Heart left ventricle (tissue), 16 donors: ENCODE results near the gene CABLES2. TPM values are rescaled to one million over a fixed set of nuclear protein-coding genes. Genes with fewer than 3 reads are reported as not detected.

ENCODE experiments used
- ATAC-seq, 4 donors: fragments of 200-7000 bp; cut with Tn5 transposase; one replicate each; pipeline ENCODE4 v1.9.1; 2020 to 2022; ENCODE audit warnings: moderate library complexity in 4 of 4, mild to moderate bottlenecking in 3 of 4, moderate number of reproducible peaks in 1 of 4
- DNase-seq, 5 donors: peaks; one replicate each; pipeline ENCODE4 v3.0.0-alpha.2; 2020
- H3K27ac ChIP-seq, 12 donors: fragments of 200-600 bp; sonication (generic) in 4 of 12; one replicate each; pipeline versions ENCODE4 v1.5.0 to v1.8.0; 2016 to 2022; ENCODE audit warnings: mild to moderate bottlenecking in 2 of 12
- H3K27me3 ChIP-seq, 9 donors: fragments of 200-600 bp; sonication (generic) in 2 of 9; one replicate each; pipeline versions ENCODE4 v1.5.1 to v1.8.0; 2016 to 2022; ENCODE audit warnings: mild to moderate bottlenecking in 3 of 9
- H3K36me3 ChIP-seq, 9 donors: fragments of 200-600 bp; sonication (generic) in 2 of 9; one replicate each; pipeline versions ENCODE4 v1.5.0 to v1.8.0; 2018 to 2022; ENCODE audit warnings: mild to moderate bottlenecking in 2 of 9
- H3K4me1 ChIP-seq, 12 donors: fragments of 200-600 bp; sonication (generic) in 4 of 12; one replicate each; pipeline versions ENCODE4 v1.5.0 to v1.8.0; 2016 to 2022; ENCODE audit warnings: mild to moderate bottlenecking in 3 of 12
- H3K4me3 ChIP-seq, 12 donors: fragments of 200-600 bp; sonication (generic) in 4 of 12; one replicate each; pipeline versions ENCODE4 v1.5.0 to v1.8.0; 2017 to 2022; ENCODE audit warnings: mild to moderate bottlenecking in 9 of 12, moderate library complexity in 4 of 12
- H3K9me3 ChIP-seq, 12 donors: fragments of 200-600 bp; sonication (generic) in 4 of 12; one replicate each; pipeline versions ENCODE4 v1.5.0 to v1.8.0; 2016 to 2022; ENCODE audit warnings: mild to moderate bottlenecking in 1 of 12
- CTCF ChIP-seq, 12 donors: fragments of 200-600 bp; sonication (generic) in 4 of 12; IDR thresholded peaks; one replicate each; pipeline versions ENCODE4 v1.5.0 to v1.8.0; 2018 to 2022; ENCODE audit warnings: antibody characterized with exemption in 12 of 12, mild to moderate bottlenecking in 5 of 12
- POLR2A ChIP-seq, 2 donors: fragments of 450-650 bp; IDR thresholded peaks; one replicate each; pipeline ENCODE4 v1.6.1; 2017; ENCODE audit warnings: antibody characterized with exemption in 2 of 2, mild to moderate bottlenecking in 2 of 2, moderate library complexity in 2 of 2
- WGBS, 4 donors: extraction: QIAGEN DNeasy Blood & Tissue Kit in 2 of 4; methylation state at CpG; one replicate each; pipeline versions ENCODE4 v1.1.5 to v1.1.7; 2013 to 2018; 5-methylcytosine and 5-hydroxymethylcytosine counted together
- intact Hi-C, 10 donors: fragments of 100-400 bp; cut with DNase I; formaldehyde crosslinking; loops; one replicate each; pipeline versions ENCODE4 v1.11.1 to v1.14.2; 2022
- polyA plus RNA-seq, 2 donors: library from polyadenylated mRNA; stranded (reverse); fragments of 200-250 nt; gene quantifications; one replicate each; pipeline ENCODE4 v1.2.3, GENCODE V29; 2013
- total RNA-seq, 9 donors: library from RNA; depleted of rRNA in 2 of 9; stranded (reverse); fragments of >200 nt in 2 of 9; fragmentation: NEBNext Ultra II Directional in 3 of 9; extraction: Animal tissue kit (Norgen Biotek cat#: 25700) in 3 of 9; gene quantifications; one replicate each; pipeline versions ENCODE4 v1.1.0 to v1.2.4, GENCODE V29; 2016 to 2023
- donor health status: ischemic (EF 13 %, LVEDD 7.1; RV severe dilation, severe dysfunction).
- donor health status: healthy with polysubstance abuse.
- donor health status: DM: no; HTN: yes; CAD: no.
- donor health status: DM: no; HTN: no; CAD: no.
- donor health status: ischemic (EF 25% LVEDD 6.9; RV normal size, moderate dysfunction).
- donor health status: ischemic (EF 25% LVEDD 5.7; RV mildly dilated, moderate dysfunction).
- donor health status: healthy.
- donor health status: DM: yes; HTN: yes; CAD: no.
- donor health status: ischemic (EF 35%, LVEDD 5.7; RV mildly dilated, moderate dysfunction).
- donor health status: nonischemic (EF 11% LVEDD 7.7; RV severe dilation, severe dysfunction).
- donor health status: DM: yes; HTN: yes; CAD: no.
- donor health status: PGD.
- donor health status: ischemic (EF 29% LVEDD 5.4; RV normal size, mild dysfunction).
- donor health status: nonischemic (EF 23%, LVEDD 6.1; RV moderate dilation, normal function).

Gene CABLES2
- total and polyA plus RNA-seq, 11 donors: 2.9 to 12.0 (median 8.8) TPM

DNA sequence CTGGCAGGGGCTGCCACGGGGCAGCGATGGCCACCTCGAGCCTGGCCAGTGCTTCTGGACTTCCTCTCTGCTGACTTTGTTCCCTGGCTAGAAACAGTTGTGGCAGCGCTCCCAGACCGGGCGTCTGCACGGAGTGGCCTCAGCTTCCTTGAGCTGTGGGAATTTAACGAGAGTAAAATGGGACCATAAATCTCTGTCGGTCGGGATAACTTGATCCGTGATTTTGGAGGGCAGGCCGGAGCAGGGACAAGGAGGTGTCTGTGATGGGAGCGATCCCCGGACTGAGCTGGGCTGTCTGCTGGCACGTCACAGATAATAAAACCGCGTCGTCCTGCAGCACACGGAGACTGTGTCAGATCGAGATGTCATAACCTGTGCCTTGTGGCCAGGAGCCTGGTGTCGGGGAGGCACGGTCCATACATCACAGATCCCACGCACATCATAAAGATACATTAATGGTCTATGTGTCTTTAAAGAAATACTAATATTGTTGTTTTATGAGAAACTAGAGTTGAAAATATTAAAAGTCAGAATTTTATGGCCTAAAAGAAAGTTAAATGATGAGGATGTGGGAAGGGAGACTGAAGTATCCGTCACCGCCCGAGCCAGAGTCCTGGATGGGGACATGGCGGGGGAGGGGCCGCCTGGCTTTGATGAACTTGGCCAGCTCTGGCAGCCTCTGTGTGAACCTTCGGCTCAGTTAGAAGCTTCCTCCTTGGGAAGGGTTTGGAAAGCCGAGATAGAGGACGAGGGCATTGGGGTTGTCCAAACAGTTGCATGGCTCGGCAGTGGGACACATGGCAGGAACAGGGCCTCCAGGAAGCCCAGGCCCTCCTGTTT lies 26.8 kb upstream of the CABLES2 start:
- peaks cover 0 to 11% (median 4%) of the 10 kb centered on the region in 12 donors for H3K4me1 ChIP-seq
- H3K9me3 ChIP-seq: no peaks in the 10 kb centered on the region
- ATAC-seq: peak; percentile 19 to 71 (median 64)
- H3K27ac ChIP-seq: peak overlapping the region in 1 of 12 donors; percentile 32
- intact Hi-C loops: no loop called here
- TF ChIP-seq CTCF (IDR thresholded peaks at IDR 0.05) (no peak), POLR2A (IDR thresholded peaks at IDR 0.05) (no peak)
- 24 to 40% (median 33%) methylated on average over 32 of the region's 32 CpGs for whole genome bisulfite sequencing, 4 donors
- no peaks in the 10 kb centered on the region for H3K36me3 ChIP-seq
- DNase-seq: peak in 2 of 5 donors; percentile 43 to 54
- no peak overlapping the region for H3K4me3 ChIP-seq
- peaks cover 0 to 25% (median 0%) of the 10 kb centered on the region in 9 donors for H3K27me3 ChIP-seq

GRCh38 chr20:62430866-62431447 lies 23.9 kb upstream of the CABLES2 start:
- intact Hi-C loops: no loop called here
- Histone ChIP-seq H3K4me1 (peaks cover 0 to 11% (median 4%) of the 10 kb centered on the region in 12 donors), H3K36me3 (no peaks in the 10 kb centered on the region), H3K9me3 (no peaks in the 10 kb centered on the region), H3K4me3 (no peak overlapping the region), H3K27me3 (peaks cover 0 to 11% (median 0%) of the 10 kb centered on the region in 9 donors), H3K27ac (no peak overlapping the region)
- TF ChIP-seq CTCF (IDR thresholded peaks at IDR 0.05): no peak
- TF ChIP-seq POLR2A (IDR thresholded peaks at IDR 0.05): no peak
- DNase-seq (no peak), ATAC-seq (no peak)
- 65 to 82% (median 74%) methylated on average over 23 of the region's 23 CpGs for WGBS, 4 donors

DNA sequence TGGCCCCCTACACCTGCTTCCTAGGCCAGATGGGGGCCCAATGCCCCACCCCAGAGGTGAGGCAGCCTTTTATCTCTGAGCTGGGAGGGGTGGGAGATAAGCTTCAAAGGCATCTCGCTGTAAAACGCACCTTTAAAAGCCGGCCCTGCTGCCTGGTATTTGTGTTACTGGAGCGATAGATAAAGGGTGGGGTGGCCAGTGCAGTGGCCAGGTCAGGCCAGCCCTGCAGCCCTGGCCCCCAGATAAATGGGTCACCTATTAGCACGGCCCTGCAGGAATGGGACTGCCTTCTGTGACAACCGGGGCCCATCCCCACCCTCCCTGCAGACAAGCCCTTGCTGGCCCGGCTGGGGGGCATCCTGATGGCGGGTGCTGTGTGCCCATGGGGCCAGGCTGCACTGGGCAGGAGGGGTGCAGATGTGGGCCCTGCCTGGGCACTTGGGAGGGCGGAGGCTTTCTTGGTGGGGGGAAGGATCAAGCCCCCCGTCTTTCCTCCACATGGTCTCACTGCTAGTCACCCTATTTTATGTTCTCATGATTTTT lies 23.3 kb upstream of the CABLES2 start:
- DNase-seq: no peak
- intact Hi-C loops: no loop called here
- TF ChIP-seq POLR2A (IDR thresholded peaks at IDR 0.05) (no peak), CTCF (IDR thresholded peaks at IDR 0.05) (no peak)
- Histone ChIP-seq H3K36me3 (no peaks in the 10 kb centered on the region), H3K27me3 (peaks cover 0 to 8% (median 0%) of the 10 kb centered on the region in 9 donors), H3K27ac (no peak overlapping the region), H3K9me3 (no peaks in the 10 kb centered on the region), H3K4me1 (peaks cover 0 to 11% (median 4%) of the 10 kb centered on the region in 12 donors), H3K4me3 (no peak overlapping the region)
- ATAC-seq: no peak
- WGBS, 4 donors: 40 to 80% (median 60%) methylated on average over 5 to 10 of the region's 10 CpGs
